KG1 (cell line): Measurements from ENCODE around the gene SUSD4.

Source experiments
- DNase-seq: peaks from one replicate; lab custom pipeline; 2025; lab: John Stamatoyannopoulos, UW

SUSD4 gene

DNA sequence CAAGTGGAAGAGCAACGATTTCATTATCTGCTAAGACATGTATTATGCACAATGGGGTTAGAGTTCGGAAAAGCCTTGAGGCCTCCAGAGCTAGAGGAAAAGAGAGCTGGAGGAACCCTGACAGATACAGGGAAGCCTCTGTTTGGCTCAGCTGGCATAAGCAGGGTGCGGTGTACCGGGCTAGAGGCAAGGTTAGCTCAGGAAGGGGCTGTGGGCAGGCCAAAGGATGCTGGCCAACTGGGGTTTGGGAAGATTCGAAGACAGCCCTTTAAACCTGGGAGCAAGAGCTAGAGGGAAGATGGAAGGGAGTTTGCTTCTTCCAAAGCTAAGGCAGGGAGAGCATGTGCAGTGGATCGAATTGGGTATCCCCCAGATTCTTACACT lies 113.4 kb downstream of the SUSD4 start:
- DNase-seq = no peak

DNA sequence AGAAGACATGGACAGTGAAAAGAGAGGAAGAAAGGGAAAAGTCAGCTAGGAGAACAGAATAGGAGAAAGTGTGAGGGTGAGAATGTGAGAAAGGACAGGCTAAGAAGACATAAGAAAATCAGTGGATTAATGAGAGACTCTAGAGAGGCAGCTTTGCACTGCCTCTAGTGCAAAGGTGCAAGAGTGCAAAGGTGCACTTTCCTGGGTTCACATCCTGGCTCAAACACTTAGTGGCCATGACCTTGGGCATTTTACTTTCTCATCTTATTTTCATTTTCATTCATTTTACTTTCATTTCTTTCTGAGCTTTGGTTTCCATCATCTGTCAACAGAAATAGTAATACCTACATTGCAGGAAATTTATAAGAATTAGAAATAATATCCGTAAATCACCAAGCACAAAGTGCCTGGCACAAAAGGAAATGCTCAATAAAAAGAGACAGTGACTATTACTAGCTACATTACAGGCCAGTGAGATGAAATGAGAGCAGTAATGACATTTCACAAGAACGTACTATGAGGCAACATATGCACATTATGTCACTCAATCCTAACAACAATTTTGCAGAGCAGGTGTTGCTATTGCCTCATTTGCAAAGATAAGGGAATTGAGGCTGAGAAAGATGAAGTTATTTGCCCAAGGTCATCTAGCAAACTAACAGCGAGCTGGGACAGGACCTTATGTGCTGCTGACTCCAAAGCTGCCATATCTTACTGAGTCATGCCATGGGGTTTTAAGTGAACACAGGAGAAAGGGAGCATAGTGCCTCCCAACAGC lies 113.9 kb downstream of the SUSD4 start:
- DNase-seq = no peak

DNA sequence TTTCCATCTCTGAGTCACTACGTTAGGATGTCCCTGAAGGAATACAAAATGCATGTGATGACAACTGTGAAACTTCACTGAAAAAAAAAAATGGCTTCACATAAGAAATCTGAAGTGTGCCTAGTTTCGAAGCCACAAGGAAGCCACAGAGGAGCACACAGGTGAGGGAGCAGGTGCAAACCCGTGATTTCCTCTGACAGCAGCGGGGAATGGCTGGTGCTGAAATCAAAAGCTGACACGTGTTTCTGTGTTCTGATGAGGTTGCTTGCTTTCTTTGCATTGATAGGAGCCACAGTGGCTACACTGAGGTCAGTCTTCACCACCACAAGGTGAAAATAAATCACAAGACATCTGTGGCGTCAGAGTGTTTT lies 115.2 kb downstream of the SUSD4 start:
- DNase-seq = no peak

DNA sequence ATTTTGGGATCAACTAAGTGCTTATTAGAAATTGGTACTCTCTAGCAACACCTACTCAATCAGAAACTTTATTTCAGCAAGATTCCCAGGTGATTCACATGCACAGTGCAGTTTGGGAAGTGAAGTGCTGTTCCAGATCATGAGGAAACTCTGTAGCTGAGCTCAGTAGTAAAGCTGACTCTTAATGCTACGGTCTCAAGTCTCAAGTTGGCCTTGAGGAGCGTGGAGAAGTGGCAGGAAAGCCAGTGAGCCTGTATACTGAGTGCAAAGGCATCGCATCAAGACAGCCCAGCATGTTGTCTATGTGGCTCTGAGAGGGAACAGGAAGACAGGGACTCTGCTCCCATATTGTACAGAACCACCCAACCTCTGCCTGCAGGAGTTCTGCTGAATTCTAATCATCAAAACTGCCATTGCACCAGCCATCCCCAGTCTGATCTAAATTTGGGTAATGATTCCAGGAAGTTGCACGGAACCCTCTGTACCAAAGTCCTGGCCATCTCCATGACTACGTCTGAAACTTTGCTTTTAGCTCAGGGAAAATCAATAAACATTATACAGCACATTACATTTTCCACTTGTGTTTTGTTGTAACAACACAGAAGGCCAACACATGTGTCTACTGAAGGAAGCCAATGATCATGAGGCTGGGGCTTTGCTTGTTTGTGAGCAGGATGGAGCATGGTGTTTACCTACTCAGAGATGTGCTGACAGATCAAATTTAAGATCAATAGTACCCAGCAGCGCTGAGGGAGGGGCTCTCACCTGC lies 115.8 kb downstream of the SUSD4 start:
- no peak for DNase-seq

DNA sequence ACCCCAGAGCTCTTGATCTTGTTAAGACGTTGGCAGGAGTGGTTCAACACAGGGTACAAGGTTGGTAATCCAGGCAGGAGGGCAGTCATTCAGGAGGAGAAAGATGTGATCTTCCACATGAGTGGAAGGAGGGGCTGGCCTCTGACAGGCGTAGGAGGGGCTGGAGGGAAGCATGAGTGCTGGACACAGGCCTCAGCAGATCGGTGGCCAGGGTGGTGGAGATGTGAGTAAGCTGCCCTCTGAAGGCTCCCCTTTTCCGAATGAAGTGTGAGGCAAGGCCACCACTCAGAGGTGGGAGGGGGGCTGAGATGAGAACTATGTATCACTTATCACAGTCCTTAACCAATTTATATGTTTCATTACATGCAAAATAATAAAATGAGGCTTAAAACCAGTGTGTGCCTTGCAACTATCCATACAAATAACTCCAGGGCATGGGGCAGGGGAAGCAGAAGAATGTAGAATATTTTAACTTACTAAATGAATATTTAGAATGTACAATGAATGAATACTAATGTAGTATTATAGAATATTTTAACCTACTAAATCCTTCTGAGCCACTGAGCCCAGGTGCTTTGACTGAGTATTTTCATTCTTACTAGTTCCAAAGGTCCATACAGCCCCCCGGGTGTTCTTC lies 117.4 kb downstream of the SUSD4 start:
- DNase-seq = no peak

DNA sequence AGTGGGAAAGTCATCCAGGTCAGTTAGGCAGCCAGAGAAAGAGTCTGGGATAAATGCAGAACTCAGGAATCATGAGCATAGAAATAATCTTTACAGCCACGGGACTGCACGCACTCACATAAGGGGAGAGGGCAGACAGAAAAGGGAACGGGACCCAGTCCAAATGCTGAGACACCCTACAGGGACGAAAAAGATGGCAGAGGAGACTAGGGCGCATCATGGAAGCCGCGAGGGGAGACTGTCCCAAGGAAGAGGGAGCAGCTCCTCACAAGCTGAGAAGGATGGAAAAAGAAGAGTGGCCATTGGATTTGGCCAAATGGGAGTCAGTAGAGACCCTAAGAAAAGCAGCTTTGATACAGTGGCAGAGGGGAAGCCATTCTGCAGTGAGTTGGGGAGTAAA lies 118.0 kb downstream of the SUSD4 start:
- DNase-seq = no peak

DNA sequence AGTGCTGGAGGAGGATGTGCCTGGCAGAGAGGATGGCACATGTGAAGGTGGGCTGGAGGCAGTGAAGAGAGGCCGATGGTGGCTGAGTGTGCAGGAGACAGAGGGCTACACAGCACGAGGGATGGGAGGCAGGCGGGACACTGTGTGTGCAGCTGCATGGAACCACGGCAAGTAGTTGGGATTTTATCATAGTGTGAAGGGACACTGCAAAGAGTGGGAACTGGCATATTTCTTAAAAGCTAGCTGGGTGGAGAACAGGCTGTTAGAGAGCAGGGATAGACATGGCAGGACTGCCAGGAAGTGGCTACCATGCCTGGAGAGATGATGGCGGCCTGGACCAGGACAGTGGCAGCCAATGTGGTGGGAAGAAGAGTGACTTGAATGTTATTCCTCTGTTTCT lies 118.6 kb downstream of the SUSD4 start:
- DNase-seq = no peak

DNA sequence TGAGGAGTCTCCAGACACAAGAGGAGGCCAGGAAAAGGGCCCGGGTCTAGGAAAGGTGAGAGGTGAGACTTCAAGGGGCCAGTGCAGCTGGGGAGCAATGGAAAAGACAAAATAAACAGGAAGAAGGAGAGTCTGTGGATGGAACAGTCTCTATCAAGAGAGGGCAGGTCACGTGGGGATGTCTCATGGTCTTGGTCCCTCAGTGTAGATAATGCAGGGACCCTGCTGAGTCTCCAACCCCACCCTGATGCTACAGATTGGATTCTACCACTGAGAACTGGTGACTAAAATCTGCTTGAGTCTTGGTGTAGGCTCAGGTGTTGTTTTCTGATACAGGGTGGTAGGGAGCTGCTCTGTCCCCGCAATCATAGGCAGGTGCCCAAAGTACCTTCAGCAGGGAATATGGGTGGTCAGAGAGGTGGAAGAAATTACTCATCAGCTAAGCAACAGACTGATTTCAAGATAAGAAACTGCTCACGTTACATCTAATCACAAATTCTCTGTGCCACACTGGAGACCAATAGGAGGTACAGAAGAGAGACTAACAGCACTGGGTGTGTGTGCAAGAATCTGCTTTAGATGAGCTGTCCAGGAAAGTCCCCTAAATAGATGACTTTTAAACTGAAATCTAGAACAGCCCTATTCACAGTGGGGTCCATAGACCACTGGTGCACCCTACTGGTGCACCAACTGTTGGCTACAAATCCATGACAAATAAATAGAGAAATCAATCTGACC lies 119.4 kb downstream of the SUSD4 start:
- no peak for DNase-seq

DNA sequence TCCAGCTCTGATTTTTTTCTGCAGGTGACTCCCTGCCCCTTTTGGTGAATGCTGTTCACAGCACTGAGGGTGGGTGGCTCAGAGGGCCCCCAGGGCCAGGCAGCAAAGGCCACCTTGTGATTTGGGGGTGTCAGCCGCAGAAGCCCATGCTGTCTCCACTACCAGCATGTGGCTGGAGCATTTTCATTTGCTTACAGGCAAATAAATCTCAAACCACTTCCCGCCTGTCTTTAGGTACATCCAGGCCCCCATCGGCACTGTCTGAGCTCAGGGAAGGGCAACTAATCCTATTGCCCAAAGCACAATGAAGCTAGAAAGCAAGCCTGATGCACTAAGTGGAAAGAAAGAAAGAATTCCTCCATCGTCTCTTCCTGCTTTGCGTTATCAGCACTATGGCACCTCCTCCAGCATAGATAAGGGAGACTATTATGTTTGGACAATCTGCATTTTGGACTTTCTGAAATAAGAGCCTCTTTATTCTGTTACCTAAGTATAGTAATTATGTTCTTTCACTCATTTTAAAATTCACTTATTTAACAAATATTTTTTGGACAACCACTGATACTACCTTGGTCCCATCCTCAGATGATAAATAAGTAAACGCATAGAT lies 120.4 kb downstream of the SUSD4 start:
- DNase-seq = no peak

DNA sequence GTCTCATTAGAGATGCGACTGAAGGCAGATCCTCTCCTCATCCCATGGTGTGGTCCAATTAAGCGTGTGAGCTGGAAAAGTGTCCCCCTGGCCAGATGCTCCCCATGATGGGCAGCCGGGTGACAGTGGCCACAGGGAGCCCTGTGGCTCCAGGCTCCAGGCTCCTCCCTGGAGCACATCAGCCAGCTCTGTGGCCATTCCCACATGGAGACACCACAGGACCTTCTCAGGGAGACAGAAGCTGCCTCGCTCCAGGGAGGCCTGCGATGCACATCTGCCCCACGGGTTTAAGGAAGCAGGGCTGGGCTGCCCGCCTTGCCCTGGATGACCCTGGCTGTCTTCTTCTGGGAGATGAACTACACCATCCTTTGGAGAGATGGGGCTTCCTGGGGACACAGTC lies 121.0 kb downstream of the SUSD4 start:
- DNase-seq = no peak

DNA sequence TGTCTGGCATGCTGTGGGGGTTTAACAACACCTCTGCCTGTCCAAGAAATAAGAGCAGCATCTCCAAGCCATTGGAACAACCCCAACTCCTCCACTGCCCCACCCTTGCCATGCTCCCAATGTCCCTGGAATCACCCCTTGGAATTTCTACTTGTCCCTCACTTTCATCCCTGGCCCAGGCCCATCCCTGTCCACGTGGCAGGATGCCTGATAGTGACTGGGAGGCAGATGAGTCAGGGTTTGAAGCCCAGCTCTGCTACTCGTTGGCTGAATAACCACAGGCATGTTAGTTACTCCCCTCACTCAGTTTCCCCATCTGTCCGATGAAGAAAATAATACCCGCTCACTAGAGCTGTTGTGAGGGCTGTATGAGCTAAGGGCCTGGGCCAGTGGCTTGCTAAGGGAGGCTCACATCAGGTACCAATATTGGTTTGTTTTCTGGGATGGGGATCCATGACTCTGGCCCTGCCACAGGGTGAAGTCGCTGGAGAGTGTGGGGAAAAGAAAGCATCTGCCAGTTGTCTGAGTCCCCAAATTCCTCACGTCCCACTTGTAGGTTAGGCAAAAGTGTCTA lies 121.5 kb downstream of the SUSD4 start:
- no peak for DNase-seq

DNA sequence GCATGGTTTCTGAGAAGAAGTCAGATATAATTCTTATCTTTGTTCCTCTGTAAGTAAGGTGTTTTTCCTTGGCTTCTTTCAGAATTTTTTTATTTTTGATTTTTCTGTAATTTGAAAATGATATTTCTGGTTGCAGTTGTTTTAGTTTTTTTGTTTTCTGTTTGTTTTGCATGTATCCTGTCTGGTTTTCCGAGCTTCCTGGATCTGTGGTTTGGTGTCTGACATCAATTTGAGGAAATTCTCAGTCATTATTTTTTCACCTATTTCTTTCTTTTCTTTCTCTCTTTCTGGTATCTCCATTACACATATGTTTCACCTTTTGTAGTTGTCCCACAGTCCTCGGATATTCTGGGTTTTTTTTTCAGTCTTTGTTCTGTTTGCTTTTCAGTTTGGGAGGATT lies 123.9 kb downstream of the SUSD4 start:
- no peak for DNase-seq

DNA sequence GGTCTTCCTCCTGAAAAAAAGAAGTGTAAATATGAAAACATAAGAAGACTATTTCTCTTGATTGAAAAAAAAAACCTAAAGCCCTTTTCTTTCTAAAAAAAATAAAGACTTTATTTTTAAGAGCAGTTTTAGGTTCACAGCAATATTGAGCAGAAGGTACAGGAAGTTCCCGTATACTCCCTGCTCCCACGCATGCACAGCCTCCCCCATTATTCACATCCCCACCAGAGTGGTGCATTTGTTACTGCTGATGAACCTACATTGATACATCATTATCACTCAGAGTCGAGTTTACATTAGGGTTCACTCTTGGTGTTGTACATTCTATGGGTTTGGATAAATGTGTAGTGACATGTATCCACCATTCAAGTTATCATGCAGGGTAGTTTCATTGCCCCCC lies 128.9 kb downstream of the SUSD4 start:
- no peak for DNase-seq

DNA sequence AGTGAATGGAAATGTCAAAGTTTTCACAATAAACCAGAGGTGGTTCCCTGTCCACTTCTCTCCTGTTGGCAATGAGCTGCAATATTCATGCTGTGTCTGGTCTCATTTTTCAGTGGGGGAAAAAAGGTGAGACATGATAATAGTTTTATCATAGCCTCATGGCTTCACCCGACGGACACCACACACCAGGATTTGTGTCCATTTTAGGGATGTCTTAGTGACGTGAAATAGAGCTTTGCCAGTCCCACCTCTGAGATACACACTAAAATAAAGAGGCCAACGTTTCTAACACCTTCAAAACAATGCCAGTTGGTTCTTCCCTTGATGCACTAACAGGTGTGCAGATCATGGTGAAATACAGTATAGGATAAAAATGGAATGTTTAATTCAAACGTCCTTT lies 129.4 kb downstream of the SUSD4 start:
- no peak for DNase-seq

DNA sequence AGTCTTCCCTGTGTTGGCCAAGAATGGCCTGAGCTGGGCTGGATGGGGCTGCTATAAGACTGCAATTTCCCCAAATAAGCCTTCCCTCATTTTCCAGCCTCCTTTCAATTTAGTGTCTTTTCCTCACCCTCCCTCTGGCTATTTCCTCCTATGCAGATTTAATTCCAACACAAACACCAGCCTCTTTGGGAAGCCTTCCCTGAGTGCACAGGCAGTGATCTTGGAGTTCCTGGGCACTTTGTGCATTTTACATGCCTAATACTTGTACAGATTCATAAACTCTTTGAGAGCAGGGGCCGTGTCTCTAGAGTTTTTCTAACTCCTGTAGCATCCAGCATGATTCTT lies 129.8 kb downstream of the SUSD4 start:
- DNase-seq = no peak

DNA sequence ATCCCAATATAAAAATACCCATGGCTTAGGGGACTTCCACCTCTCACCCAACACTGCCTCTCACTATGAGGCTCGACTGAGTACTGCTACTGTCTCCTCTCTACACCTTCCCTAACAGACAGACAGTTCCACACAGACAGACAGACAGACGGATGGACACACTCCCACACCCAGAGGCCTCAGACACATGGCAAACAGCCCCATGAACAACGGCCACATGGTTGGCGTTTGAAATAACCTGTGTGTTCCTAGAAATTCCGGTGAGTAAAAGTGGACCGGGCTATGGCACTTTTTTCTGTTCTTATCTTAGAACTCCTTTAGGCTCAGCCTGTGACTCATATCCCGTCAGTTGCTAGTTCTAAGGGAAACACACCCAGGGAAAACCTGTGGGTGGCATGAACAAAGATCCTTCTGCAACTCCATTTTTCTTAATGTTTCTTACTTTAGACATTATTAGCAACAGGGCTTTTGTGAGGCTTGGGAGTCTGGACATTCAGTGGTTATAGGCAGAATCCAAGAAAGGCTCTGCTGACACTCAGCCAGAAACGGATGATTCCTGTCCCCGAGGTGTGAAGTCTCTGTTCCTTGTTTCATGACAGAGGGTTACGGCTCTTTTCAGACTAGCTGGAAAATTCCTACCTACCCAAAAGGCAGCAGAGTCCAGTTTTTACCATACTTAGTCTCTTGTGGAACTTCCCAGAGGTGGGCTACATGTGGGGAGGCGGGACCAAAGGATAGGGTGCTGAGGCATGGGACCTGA lies 130.4 kb downstream of the SUSD4 start:
- no peak for DNase-seq

DNA sequence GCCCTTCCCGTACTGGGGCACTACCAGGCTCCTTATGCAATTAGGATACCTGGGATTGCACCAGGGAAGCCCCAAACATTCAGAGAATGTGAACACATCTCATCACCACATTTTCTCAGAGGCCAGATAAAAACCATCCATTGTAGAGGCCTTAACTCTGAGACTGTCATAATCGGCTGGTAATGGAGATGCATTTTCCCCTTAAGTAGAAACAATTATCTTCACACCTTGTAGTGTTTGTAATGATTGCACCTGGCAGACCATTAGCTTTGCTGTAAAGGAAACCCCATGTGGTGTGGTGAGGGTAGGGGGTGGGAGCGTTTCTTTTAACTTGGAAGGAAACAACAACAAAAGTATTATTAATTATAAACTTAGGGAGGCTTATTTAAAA lies 131.0 kb downstream of the SUSD4 start:
- no peak for DNase-seq

DNA sequence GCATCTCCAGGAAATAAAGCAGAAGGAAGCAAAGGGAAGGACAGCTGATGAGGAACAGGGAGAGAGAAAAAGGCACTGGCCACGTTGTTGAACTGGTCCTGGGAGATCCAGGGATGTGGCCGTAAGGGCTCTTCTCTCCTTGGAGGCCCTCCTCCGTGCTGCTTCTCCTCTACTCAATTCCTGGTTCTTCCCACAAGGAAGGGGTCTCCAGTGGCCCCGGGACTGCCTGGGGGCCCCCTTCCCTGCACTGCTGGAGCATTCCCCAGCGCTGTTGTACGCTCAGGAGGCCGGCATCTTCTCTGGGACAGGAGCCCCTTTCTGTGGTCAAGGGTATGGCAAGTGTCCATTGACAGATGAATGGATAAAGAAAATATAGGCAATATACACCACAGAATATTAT lies 132.4 kb downstream of the SUSD4 start:
- no peak for DNase-seq

DNA sequence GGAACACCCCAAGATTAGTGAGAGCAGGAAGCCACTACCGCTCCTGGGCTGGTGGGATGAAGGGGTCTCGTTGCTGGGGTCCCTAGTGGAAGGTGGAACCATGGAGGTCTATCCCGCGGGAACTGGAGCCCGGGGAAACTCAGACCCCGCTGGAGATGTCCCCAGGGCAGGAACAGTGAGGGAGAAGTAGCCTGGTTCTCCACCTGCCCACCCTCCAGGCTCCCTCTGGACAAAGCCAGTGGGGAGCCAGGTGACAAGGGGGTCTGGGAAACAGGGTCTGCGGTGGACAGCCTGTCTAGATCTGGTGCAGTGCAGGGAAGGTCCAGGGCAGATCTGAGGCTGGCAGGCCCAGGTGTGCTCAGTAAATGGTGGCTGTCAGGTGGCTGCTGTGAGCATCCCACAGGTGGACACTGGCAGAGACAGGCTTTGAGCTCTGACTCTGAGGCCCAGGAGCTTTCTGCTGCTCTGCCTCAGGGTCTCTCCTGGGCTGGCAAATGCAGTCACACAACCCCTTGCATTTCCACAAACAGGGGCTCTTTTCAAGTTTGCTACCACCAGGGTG lies 132.9 kb downstream of the SUSD4 start:
- DNase-seq = no peak

DNA sequence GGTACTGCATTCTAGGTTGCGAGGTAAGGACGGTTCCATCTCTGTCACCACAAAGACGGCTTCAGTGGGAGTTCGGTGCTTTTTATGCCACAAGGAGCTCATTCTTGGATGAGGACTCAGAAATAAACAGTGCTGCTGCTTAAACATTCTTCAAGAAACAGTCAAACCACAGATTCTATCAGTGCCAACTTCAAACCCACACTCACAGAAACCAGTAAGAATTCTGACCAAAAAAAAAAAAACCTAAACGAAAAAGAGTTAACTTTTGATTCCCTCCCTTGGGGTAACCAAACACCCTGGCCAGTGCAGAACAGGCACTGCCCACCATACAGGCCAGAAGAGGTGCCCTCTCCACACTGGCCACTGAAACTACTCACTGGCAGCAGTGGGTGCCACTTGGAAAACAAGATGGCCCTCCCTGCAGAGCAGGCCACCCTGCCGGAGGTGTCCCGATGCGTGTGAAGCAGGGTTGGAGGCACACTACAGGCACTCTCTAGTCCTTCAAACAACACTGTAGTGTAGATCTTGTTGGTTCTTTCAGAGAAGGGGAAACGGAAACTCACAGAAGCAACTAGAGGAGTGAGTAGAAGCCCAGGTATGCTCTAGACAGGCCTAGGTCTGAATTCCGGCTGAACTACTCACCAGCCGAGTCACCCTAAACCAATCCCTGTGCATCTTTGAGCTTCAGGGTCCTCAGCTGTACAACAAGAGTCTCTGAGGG lies 133.7 kb downstream of the SUSD4 start:
- DNase-seq = no peak
